BLaER1 treated with 17β-estradiol and CSF1 and Interleukin-3, amounts not matched to agents 10 nM and 100 nM (cell line): ENCODE measurements around the gene ENO2.
A peak's percentile ranks its signal among the peaks of the same experiment; 100 is the strongest.
"Not testable (repeated sequence)": the region's sequence is repeated elsewhere in the genome, so short reads cannot be mapped to it uniquely, and the experiment has no call there.

Source experiments
- H3K27ac ChIP-seq, 11 experiments: shearing (Covaris generic); formaldehyde crosslinking; 2 replicates each; pipeline ENCODE4 v1.8.1; 2022
- H3K27me3 ChIP-seq, 11 experiments: shearing (Covaris generic); formaldehyde crosslinking; 2 replicates each; pipeline ENCODE4 v1.8.1; 2022
- H3K36me3 ChIP-seq, 11 experiments: shearing (Covaris generic); formaldehyde crosslinking; 2 replicates each; pipeline ENCODE4 v1.8.1; 2022
- H3K4me1 ChIP-seq, 10 experiments: shearing (Covaris generic); formaldehyde crosslinking; 2 replicates each; pipeline ENCODE4 v1.8.1; 2022
- H3K4me2 ChIP-seq, 11 experiments: shearing (Covaris generic); formaldehyde crosslinking; 2 replicates each; pipeline ENCODE4 v1.8.1; 2022
- H3K4me3 ChIP-seq, 10 experiments: shearing (Covaris generic); formaldehyde crosslinking; 2 replicates each; pipeline ENCODE4 v1.8.1; 2022
- H3K9ac ChIP-seq, 11 experiments: shearing (Covaris generic); formaldehyde crosslinking; 2 replicates each; pipeline ENCODE4 v1.8.1; 2022
- H3K9me3 ChIP-seq, 11 experiments: shearing (Covaris generic); formaldehyde crosslinking; replicated peaks in 1 of 11; 2 replicates each; pipeline ENCODE4 v1.8.1; 2022
- H4K20me1 ChIP-seq, 11 experiments: shearing (Covaris generic); formaldehyde crosslinking; 2 replicates each; pipeline ENCODE4 v1.8.1; 2022
- Cebpa-rat ChIP-seq, 11 experiments: shearing (Covaris generic); IDR thresholded peaks; 2 replicates each; pipeline ENCODE4 v1.8.1; 2022

The ENO2 gene

DNA sequence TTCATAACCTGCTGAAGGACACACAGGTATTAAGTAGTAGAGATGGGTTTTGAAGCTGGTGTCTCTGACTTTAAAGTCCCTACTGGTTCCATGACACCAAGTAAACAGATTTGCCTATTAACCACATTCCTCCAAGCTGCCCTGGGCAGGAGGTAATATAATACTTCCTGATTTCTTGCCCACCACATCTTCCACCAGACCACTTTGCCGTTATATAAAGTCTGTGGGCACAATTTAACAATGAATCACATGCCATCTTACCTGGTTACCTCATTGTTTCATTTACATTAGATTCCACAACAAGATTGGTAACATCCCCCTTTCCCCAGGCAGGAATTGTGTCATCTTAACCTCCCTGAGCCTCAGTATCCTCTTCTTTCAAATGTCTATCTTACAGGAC lies 10.7 kb upstream of the ENO2 start:
- no peaks in the 10 kb centered on the region for H3K27me3 ChIP-seq
- TF ChIP-seq Cebpa-rat (IDR thresholded peaks at IDR 0.05): no peak
- H3K9me3 ChIP-seq: no peaks in the 10 kb centered on the region; a peak in 1 of 22 replicates
- 0 out of 22 replicates have a peak overlapping the region, but pooled peaks of 1 of the 11 experiments have one; percentile 44 for H3K27ac ChIP-seq
- no peak overlapping the region for H3K9ac ChIP-seq
- H3K36me3 ChIP-seq: peaks cover 0 to 21% (median 5%) of the 10 kb centered on the region in 11 experiments; a peak in 7 of 22 replicates
- H4K20me1 ChIP-seq: no peaks in the 10 kb centered on the region
- peaks cover 27 to 42% (median 34%) of the 10 kb centered on the region in 10 experiments for H3K4me1 ChIP-seq
- peak overlapping the region in 10 of 11 experiments; percentile 80 to 96 (median 94); a peak in 17 of 22 replicates for H3K4me2 ChIP-seq
- H3K4me3 ChIP-seq: no peak overlapping the region

DNA sequence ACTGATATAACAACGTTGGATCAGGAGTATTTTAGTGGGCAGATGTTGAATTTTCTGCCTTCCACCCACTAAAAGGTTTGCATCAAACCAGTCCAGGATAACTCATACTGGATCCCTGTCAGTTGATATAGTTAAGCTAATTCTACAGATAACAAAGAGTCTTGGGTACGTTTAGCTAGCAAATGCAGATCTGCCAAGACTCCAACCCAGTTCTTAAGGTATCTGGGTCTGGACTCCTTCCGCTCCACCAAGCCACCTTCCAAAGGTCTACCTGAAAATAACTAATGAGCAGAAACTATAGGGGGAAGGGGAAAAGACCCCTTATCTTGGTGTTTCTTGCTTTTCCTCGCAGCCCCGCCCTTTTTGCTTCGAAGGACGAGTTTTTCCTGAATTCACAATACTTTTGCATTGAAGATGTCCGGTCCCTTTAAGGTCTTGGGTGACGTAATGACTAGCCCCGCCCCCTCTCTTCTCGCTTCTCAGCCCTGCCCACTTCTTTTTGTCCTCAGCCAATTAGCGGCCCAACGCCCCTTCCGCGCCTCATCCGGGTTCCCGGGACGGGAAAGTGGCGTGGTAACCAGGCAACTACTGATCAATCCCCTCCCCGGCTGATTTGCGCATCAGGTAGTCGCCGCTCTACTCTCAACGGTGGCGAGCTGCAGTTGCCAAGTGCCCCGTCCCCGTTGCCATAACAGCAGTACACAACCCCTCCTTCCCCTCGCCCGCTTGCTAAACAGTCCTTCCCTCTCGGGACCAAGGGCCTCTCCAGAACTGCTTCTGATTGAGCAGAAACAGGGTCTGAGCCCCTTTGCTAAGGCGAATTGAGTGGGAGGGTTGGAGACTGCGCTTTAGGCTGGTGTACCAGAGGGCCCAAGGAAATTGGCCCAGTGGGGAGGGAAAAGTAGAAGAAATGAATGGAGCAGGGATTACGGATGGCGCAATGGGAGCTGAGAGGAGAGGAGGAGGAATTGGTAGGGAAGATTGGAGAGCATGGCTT lies 9.8 kb upstream of the ENO2 start, which contains the start of gene LRRC23:
Gene LRRC23, plus strand, starts transcription at position 543 of the 997 bp plus-strand sequence. CDS start 812 bp downstream, outside the sequence.
- Histone ChIP-seq H3K4me2 (peak within 1 kb of the TSS; percentile 80 to 96 (median 94)), H3K36me3 (peaks cover 0 to 21% (median 5%) of the 10 kb centered on the region in 11 experiments; a peak in 7 of 22 replicates), H3K9ac (peak within 1 kb of the TSS; percentile 73 to 82 (median 80)), H3K27ac (peak within 1 kb of the TSS; percentile 62 to 78 (median 74)), H3K4me1 (peaks cover 23 to 35% (median 28%) of the 10 kb centered on the region in 10 experiments), H4K20me1 (no peaks in the 10 kb centered on the region), H3K4me3 (peak within 1 kb of the TSS; percentile 65 to 76 (median 70)), H3K27me3 (no peaks in the 10 kb centered on the region), H3K9me3 (no peaks in the 10 kb centered on the region; a peak in 1 of 22 replicates)
- peak in 1 of 11 experiments; percentile 44; a peak in 1 of 22 replicates for TF ChIP-seq Cebpa-rat (IDR thresholded peaks at IDR 0.05)

DNA sequence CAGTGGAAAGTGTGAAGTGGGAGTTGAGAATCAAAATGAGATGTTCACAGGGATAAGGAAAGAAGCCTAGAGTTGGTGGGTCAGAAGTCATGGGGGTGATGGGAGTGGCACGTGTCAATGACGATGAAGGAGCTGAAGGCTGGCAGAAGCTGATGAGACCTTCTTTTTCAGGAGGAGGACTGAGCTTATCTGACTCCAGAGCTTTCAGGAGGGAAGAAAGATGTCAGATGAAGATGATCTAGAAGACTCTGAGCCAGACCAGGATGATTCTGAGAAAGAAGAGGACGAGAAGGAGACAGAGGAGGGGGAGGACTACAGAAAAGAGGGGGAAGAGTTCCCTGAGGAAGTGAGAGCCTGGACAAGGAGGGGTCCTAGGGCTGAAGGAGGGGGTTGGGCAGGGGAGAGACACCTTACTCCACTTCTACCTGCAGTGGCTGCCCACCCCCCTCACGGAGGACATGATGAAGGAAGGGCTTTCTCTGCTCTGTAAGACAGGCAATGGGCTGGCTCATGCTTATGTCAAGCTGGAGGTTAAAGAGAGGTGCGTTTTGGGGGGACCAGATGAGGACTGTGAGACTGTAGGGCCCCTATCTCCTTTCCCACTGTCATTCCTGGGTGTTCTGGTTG lies 8.9 kb upstream of the ENO2 start:
- Histone ChIP-seq H3K9ac (peak overlapping the region; percentile 73 to 82 (median 80)), H4K20me1 (no peaks in the 10 kb centered on the region), H3K4me2 (peak overlapping the region; percentile 80 to 96 (median 94)), H3K36me3 (peaks cover 0 to 21% (median 5%) of the 10 kb centered on the region in 11 experiments; a peak in 7 of 22 replicates), H3K4me3 (peak overlapping the region; percentile 65 to 76 (median 70)), H3K9me3 (no peaks in the 10 kb centered on the region; a peak in 1 of 22 replicates), H3K27me3 (peaks cover 0 to 5% (median 0%) of the 10 kb centered on the region in 11 experiments; a peak in 2 of 22 replicates), H3K4me1 (peaks cover 16 to 26% (median 21%) of the 10 kb centered on the region in 10 experiments; a peak in 19 of 20 replicates), H3K27ac (peak overlapping the region in 10 of 11 experiments; percentile 62 to 78 (median 74); a peak in 12 of 22 replicates)
- no peak for TF ChIP-seq Cebpa-rat (IDR thresholded peaks at IDR 0.05)

DNA sequence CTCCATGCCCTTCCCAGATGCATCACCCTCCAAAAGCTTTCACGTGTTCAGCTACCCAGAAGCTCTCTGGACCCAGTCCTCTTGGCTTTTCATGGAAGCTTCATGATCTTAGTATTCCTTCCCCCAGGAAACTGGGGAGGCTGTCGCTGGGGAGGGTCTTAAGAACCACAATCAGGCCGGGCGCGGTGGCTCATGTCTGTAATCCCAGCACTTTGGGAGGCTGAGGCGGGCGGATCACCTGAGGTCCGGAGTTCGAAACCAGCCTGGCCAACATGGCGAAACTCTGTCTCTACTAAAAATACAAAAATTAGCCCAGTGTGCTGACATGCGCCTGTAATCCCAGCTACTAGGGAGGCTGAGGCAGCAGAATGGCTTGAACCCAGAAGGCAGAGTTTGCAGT lies 6.2 kb upstream of the ENO2 start:
- not testable (repeated sequence) for H3K9me3 ChIP-seq, H3K4me2 ChIP-seq, H3K27ac ChIP-seq, H4K20me1 ChIP-seq, H3K9ac ChIP-seq, H3K4me3 ChIP-seq
- H3K36me3 ChIP-seq: peaks cover 0 to 21% (median 5%) of the 10 kb centered on the region in 11 experiments; a peak in 7 of 22 replicates
- peaks cover 16 to 24% (median 20%) of the 10 kb centered on the region in 10 experiments; a peak in 19 of 20 replicates for H3K4me1 ChIP-seq
- H3K27me3 ChIP-seq: peaks cover 17 to 30% (median 26%) of the 10 kb centered on the region in 11 experiments

DNA sequence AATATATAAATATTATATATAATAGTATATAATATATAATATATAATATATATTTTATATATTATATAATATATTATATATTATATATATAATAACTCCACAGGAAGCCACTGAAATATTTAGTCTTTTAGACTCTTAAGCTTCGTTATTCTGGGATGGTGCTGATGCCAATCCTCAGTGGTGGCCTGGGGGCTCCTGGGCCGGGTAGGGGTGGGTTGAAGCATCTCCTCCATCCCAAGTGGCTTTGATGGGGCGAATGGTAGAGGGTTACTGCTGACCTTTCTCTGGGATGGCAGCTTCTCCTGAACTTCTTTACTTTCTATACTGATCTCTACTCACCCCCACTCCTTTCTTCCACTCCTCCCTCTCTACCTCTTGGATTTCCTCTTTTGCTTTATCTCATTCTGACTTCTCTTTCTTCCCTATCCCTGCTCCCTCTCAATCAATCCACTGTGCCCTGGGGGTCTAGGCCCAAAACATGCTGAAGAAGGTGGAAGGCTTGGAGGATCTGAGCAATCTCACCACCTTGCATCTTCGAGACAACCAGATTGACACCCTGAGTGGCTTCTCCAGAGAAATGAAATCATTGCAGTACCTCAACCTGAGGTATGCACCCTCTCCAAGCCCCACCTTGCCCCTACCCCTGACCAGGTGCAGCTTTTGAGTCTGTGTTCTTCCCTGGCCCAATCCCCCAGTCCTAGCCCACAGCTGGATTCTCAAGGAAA lies 4.8 kb upstream of the ENO2 start:
- H3K27me3 ChIP-seq: peaks cover 32 to 45% (median 40%) of the 10 kb centered on the region in 11 experiments
- no peak overlapping the region for H3K4me2 ChIP-seq
- peaks cover 0 to 21% (median 5%) of the 10 kb centered on the region in 11 experiments; a peak in 7 of 22 replicates for H3K36me3 ChIP-seq
- no peaks in the 10 kb centered on the region for H4K20me1 ChIP-seq
- TF ChIP-seq Cebpa-rat (IDR thresholded peaks at IDR 0.05): no peak
- H3K9me3 ChIP-seq: no peaks in the 10 kb centered on the region
- H3K9ac ChIP-seq: no peak overlapping the region
- H3K27ac ChIP-seq: no peak overlapping the region
- H3K4me3 ChIP-seq: no peak overlapping the region
- H3K4me1 ChIP-seq: peaks cover 8 to 22% (median 18%) of the 10 kb centered on the region in 10 experiments

DNA sequence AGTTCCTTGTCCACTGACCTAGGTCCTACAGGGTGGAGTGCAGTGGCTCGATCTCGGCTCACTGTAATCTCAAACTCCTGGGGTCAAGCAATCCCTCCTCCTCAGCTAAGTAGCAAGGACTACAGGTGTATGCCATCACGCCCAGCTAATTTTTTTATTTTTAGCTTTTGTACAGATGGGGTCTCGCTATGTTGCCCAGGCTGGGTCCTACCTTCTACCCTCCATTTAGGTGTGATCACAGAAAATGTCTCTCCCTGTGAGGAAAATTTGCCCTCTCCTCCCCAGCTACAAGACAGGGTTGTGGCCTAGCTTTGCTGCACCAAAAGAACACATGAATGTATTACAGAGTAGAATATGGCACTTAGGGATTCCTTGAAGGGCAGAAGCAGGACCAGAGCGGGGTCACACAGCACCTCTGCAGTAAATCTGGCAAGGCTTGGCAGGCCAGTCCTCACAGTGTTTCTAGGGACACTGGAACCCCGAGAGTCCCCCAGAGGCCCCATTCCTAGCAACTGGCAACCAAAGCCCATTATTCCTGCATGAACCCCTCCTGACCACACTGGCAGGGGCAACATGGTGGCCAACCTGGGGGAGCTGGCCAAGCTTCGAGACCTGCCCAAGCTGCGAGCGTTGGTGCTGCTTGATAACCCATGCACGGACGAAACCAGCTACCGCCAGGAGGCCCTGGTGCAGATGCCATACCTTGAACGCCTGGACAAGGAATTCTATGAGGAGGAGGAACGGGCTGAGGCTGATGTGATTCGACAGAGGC lies 2.0 kb upstream of the ENO2 start:
- H3K9ac ChIP-seq: no peak overlapping the region
- H4K20me1 ChIP-seq: peaks cover 0 to 16% (median 3%) of the 10 kb centered on the region in 11 experiments; a peak in 8 of 22 replicates
- TF ChIP-seq Cebpa-rat (IDR thresholded peaks at IDR 0.05): no peak
- no peaks in the 10 kb centered on the region for H3K9me3 ChIP-seq
- peaks cover 53 to 72% (median 67%) of the 10 kb centered on the region in 11 experiments for H3K27me3 ChIP-seq
- no peak overlapping the region for H3K4me3 ChIP-seq
- H3K36me3 ChIP-seq: peaks cover 0 to 18% (median 0%) of the 10 kb centered on the region in 11 experiments; a peak in 8 of 22 replicates
- H3K4me2 ChIP-seq: no peak overlapping the region
- no peak overlapping the region for H3K27ac ChIP-seq
- H3K4me1 ChIP-seq: peaks cover 10 to 27% (median 20%) of the 10 kb centered on the region in 10 experiments

DNA sequence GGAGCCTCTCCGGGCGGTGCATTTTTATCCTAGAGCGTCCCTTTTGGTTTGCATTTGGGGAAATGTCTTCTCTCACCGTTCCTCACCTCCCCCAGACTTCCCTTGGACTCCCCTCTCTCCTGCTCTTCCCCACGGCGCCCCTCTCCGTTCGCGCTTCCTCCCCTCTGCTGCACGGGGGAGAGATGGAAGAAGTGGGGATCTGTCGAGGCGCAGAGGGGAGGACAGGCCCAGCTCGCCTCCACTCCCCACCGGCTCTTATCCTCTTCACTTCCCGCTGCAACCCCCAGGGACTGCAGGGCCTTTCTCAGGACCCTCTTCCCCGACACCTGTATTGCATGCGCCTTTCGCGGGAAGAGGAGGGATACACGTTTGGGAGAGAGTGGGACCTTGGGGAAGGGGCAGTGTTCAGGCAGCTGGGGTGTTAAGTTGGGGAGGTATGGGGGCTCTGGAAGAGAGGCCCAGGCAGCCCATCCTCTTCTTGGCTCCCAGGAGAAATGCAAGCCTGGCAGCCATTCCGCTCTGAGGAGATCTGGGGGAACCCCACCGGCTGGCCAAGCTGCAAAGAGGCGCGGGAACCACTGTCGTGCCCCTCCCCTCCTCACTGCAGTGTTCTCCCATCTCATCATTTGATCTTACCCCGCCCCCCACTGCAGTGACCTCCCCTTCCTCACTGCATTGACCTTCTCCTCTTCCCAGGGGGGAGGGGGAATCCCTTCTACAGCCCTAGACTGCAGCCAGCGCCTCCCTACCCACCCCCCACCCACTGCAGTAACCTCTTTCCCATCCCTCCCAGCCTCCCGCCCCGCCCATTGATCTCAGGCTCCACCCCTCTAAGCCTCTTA lies 788 bp downstream of the ENO2 start:
- Histone ChIP-seq H3K9me3 (no peaks in the 10 kb centered on the region), H3K36me3 (peaks cover 0 to 18% (median 0%) of the 10 kb centered on the region in 11 experiments; a peak in 4 of 22 replicates), H3K9ac (peak overlapping the region in 9 of 11 experiments; percentile 59 to 80 (median 63); a peak in 18 of 22 replicates), H3K4me1 (peaks cover 16 to 41% (median 28%) of the 10 kb centered on the region in 10 experiments), H3K27ac (peak overlapping the region in 2 of 11 experiments; percentile 40 to 46; a peak in 2 of 22 replicates), H3K4me2 (peak overlapping the region; percentile 91 to 98 (median 93)), H4K20me1 (peaks cover 0 to 16% (median 3%) of the 10 kb centered on the region in 11 experiments; a peak in 8 of 22 replicates), H3K27me3 (peaks cover 53 to 75% (median 68%) of the 10 kb centered on the region in 11 experiments), H3K4me3 (peak overlapping the region; percentile 61 to 76 (median 68))
- no peak for TF ChIP-seq Cebpa-rat (IDR thresholded peaks at IDR 0.05)
